Gastrocnemius medialis (tissue), 4 donors: Measurements from ENCODE around the gene TSHZ3. TPM values are rescaled to one million over a fixed set of nuclear protein-coding genes. Genes with fewer than 3 reads are reported as not detected.
A peak's percentile ranks its signal among the peaks of the same experiment; 100 is the strongest.

Source experiments
- ATAC-seq, 2 donors: fragments of 150-250 bp; one replicate each; pipeline ENCODE4 v1.9.1; 2016
- DNase-seq, 2 donors: peaks; one replicate each; pipeline ENCODE4 v3.0.0-alpha.2; 2019
- H3K27ac ChIP-seq, 4 donors: fragments of 200-600 bp; sonication (generic); 1 replicate in 1 of 4; 2 replicates in 3 of 4; pipeline ENCODE4 v1.5.1; 2016 to 2018; ENCODE audit warnings: mild to moderate bottlenecking in 2 of 4, moderate library complexity in 1 of 4
- H3K27me3 ChIP-seq, 3 donors: fragments of 200-600 bp; sonication (generic) in 2 of 3; 1 replicate in 1 of 3; 2 replicates in 2 of 3; pipeline versions ENCODE4 v1.5.1 to v1.6.0; 2016 to 2019; ENCODE audit warnings: mild to moderate bottlenecking in 1 of 3, moderate library complexity in 1 of 3
- H3K36me3 ChIP-seq, 2 donors: fragments of 200-600 bp; sonication (generic) in 1 of 2; one replicate each; pipeline ENCODE4 v1.5.1; 2017 to 2018
- H3K4me1 ChIP-seq, 2 donors: fragments of 200-600 bp; sonication (generic) in 1 of 2; one replicate each; pipeline ENCODE4 v1.5.1; 2016 to 2017; ENCODE audit warnings: mild to moderate bottlenecking in 2 of 2
- H3K4me3 ChIP-seq, 4 donors: fragments of 200-600 bp; sonication (generic) in 3 of 4; 1 replicate in 1 of 4; 2 replicates in 3 of 4; pipeline ENCODE4 v1.5.1; 2016 to 2019; ENCODE audit warnings: mild to moderate bottlenecking in 2 of 4
- H3K9me3 ChIP-seq, 3 donors: fragments of 200-600 bp; sonication (generic) in 2 of 3; 1 replicate in 1 of 3; 2 replicates in 2 of 3; pipeline ENCODE4 v1.5.1; 2016 to 2019
- POLR2A ChIP-seq, 2 donors: fragments of 450-650 bp; IDR thresholded peaks; one replicate each; pipeline ENCODE4 v1.6.1; 2017; ENCODE audit warnings: antibody characterized with exemption in 2 of 2, mild to moderate bottlenecking in 2 of 2, moderate library complexity in 2 of 2
- in situ Hi-C, 4 donors: fragments of 200-750 bp; cut with MboI; loops; one replicate each; pipeline versions ENCODE4 v1.15.0 to v1.8.0; 2017; ENCODE audit warnings: low sequenced_read_pairs in 4 of 4
- intact Hi-C: fragments of 100-400 bp; cut with DNase I; formaldehyde crosslinking; loops from one replicate; pipeline ENCODE4 v1.15.1; 2023; ENCODE audit warnings: low total_unique reads
- total RNA-seq, 4 donors: library from RNA; depleted of rRNA; stranded (reverse); fragments of >200 nt; gene quantifications; one replicate each; pipeline versions ENCODE4 v1.1.0 to v1.2.3, GENCODE V29; 2016
- TF ChIP-seq, protein P1 (sequence below), 5 experiments: fragments of 450-650 bp in 3 of 5; fragments of 200-600 bp in 2 of 5; sonication (generic) in 2 of 5; IDR thresholded peaks in 4 of 5; conservative IDR thresholded peaks in 1 of 5; 1 replicate in 4 of 5; 2 replicates in 1 of 5; pipeline ENCODE4 v1.5.1; 2016 to 2019; ENCODE audit warnings: antibody characterized with exemption in 5 of 5, mild to moderate bottlenecking in 3 of 5, moderate library complexity in 3 of 5

Gene TSHZ3
- total RNA-seq, 4 donors from 2014 or later: 1.6 to 2.3 (median 1.9) TPM

DNA sequence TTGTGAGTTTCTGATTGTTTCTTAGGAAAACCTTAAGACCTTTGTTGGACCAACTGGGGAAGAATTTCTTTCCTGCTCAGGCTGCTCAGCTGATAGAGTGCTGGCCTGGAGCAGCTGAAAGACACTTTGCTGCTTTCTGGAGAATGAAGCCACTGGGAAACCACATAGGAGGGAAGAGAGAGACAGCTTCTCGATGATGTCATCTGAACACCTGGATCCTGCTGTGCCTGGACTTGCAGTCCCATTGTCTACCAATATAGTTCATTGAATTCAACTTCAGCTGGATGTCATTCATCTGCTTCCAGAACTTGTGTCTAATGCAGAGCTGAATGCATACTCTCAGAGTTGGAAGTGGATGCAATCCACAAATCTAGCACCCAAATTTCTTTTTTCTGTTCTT lies 34.3 kb upstream of the TSHZ3 start:
- in situ Hi-C loops: no loop called here
- ATAC-seq: no peak
- intact Hi-C loops: no loop called here
- DNase-seq: no peak
- Histone ChIP-seq H3K36me3 (no peaks in the 10 kb centered on the region), H3K27ac (no peak overlapping the region), H3K9me3 (no peaks in the 10 kb centered on the region), H3K27me3 (no peaks in the 10 kb centered on the region), H3K4me1 (no peaks in the 10 kb centered on the region), H3K4me3 (no peak overlapping the region)
- TF ChIP-seq POLR2A (IDR thresholded peaks at IDR 0.05): no peak

DNA sequence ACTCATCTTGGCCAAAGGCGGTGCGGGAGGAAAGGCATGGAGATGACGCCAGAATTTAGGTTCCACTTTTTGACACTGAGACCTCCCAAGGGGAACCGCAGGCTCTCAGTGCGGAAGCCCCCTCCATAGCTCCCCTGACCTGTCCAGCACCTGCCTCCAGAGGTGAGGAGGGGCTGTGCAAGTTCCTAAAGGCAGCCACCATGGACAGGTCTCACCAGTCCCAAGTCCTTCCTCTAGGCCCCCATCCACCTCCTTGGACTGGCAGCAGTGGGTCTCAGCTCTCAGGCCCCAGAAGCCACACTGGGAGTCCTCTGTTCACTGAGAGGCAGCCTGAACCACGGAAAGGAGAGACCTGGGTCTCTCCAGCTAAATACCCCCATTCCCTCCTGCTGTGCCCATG lies 31.6 kb upstream of the TSHZ3 start:
- no peak for DNase-seq
- ATAC-seq: no peak
- intact Hi-C loops (no loop called here), in situ Hi-C loops (no loop called here)
- Histone ChIP-seq H3K4me3 (no peak overlapping the region), H3K36me3 (no peaks in the 10 kb centered on the region), H3K27ac (no peak overlapping the region), H3K9me3 (no peaks in the 10 kb centered on the region), H3K4me1 (no peaks in the 10 kb centered on the region), H3K27me3 (no peaks in the 10 kb centered on the region)
- TF ChIP-seq POLR2A (IDR thresholded peaks at IDR 0.05): no peak
- TF ChIP-seq, protein P1, sequence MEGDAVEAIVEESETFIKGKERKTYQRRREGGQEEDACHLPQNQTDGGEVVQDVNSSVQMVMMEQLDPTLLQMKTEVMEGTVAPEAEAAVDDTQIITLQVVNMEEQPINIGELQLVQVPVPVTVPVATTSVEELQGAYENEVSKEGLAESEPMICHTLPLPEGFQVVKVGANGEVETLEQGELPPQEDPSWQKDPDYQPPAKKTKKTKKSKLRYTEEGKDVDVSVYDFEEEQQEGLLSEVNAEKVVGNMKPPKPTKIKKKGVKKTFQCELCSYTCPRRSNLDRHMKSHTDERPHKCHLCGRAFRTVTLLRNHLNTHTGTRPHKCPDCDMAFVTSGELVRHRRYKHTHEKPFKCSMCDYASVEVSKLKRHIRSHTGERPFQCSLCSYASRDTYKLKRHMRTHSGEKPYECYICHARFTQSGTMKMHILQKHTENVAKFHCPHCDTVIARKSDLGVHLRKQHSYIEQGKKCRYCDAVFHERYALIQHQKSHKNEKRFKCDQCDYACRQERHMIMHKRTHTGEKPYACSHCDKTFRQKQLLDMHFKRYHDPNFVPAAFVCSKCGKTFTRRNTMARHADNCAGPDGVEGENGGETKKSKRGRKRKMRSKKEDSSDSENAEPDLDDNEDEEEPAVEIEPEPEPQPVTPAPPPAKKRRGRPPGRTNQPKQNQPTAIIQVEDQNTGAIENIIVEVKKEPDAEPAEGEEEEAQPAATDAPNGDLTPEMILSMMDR (IDR thresholded peaks at IDR 0.05 in 4 of 5, conservative IDR thresholded peaks at IDR 0.05 in 1 of 5): no peak

DNA sequence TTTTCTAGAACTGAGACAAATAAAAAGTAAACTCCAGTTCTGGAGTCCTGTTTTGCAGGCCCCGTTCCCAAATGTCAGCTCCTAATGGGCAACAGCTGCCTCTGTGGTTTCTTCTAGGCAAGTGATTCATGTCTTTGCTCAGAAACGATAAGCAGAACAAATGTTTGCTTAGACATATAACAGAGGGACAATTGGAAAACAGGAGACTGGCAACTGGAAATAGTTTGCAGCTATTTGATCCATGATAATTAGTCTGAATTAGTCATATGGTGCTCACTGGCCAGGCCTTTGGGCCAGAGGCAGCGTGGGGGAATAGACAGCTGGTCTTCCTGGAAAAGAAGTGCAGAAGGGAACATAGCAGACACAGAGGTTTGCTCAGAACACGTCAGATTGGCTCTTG lies 29.2 kb upstream of the TSHZ3 start:
- DNase-seq (no peak), ATAC-seq (peak in 1 of 2 donors; percentile 52)
- H3K27me3 ChIP-seq: no peaks in the 10 kb centered on the region
- H3K4me3 ChIP-seq: no peak overlapping the region
- H3K4me1 ChIP-seq: no peaks in the 10 kb centered on the region
- H3K27ac ChIP-seq: no peak overlapping the region
- intact Hi-C loops (no loop called here), in situ Hi-C loops (no loop called here)
- no peaks in the 10 kb centered on the region for H3K9me3 ChIP-seq
- no peak for TF ChIP-seq POLR2A (IDR thresholded peaks at IDR 0.05)
- TF ChIP-seq, protein P1 (IDR thresholded peaks at IDR 0.05 in 4 of 5, conservative IDR thresholded peaks at IDR 0.05 in 1 of 5): no peak
- H3K36me3 ChIP-seq: no peaks in the 10 kb centered on the region

DNA sequence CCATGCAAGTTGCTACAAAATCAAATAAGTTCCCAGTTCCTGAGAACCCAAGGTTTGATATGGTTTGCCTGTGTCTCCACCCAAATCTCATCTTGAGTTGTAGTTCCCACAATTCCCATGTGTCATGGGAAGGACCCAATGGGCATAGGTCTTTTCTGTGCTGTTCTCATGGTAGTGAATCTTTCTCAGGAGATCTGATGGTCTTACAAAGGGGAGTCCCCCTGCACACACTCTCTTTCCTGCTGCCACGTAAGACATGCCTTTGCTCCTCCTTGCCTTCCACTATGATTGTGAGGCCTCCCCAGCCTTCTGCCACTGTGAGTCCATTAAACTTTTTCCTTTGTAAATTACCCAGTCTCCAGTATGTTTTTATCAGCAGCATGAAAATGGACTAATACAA lies 28.5 kb upstream of the TSHZ3 start:
- no peak for ATAC-seq
- intact Hi-C loops: no loop called here
- TF ChIP-seq, protein P1 (IDR thresholded peaks at IDR 0.05 in 4 of 5, conservative IDR thresholded peaks at IDR 0.05 in 1 of 5): no peak
- no peak for TF ChIP-seq POLR2A (IDR thresholded peaks at IDR 0.05)

DNA sequence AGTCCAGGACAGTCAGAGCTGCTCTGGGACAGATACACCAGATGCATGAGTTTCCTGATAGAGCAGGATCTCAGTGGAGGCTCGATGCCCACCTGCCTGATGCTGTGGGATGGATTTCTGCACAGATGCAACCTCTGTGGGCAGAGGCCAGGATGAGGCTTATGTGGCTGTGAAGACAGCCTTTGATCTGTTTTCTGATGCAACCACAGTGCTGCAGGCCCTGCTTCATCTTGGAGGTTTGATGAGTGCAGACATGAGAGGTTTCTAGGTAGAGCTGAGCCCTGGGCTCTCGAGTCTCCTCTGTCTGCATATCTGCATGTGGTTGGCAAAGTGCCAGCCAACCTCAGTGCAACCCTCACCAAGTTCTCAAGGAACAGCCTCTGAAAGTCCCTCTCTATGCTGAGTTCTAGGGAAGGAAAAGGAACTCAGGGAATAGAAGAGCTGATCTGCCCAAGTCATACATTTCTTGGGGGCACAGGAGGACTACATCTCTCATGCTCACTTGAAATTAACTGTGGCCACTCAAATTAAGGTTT lies 23.1 kb upstream of the TSHZ3 start:
- TF ChIP-seq, protein P1 (IDR thresholded peaks at IDR 0.05 in 4 of 5, conservative IDR thresholded peaks at IDR 0.05 in 1 of 5): no peak
- no peak for TF ChIP-seq POLR2A (IDR thresholded peaks at IDR 0.05)
- in situ Hi-C loops: loop anchor here in 2 of 4 donors (25.0 kb wide), 1 partner anchor 685 kb away; no protein-coding TSS in a partner anchor
- Histone ChIP-seq H3K27me3 (no peaks in the 10 kb centered on the region), H3K36me3 (no peaks in the 10 kb centered on the region), H3K4me1 (no peaks in the 10 kb centered on the region), H3K27ac (no peak overlapping the region), H3K9me3 (no peaks in the 10 kb centered on the region), H3K4me3 (no peak overlapping the region)
- intact Hi-C loops: no loop called here
- DNase-seq (no peak), ATAC-seq (no peak)

More for the DNA sequence above, 28.5 kb upstream of the TSHZ3 start:
- no peak overlapping the region for H3K27ac ChIP-seq
- H3K9me3 ChIP-seq: no peaks in the 10 kb centered on the region
- in situ Hi-C loops: no loop called here
- H3K4me1 ChIP-seq: no peaks in the 10 kb centered on the region
- no peak overlapping the region for H3K4me3 ChIP-seq
- H3K36me3 ChIP-seq: no peaks in the 10 kb centered on the region
- no peak for DNase-seq
- no peaks in the 10 kb centered on the region for H3K27me3 ChIP-seq
